HepG2 (cell line): ENCODE data around the gene PLIN3. TPM values are rescaled to one million over a fixed set of nuclear protein-coding genes. Genes with fewer than 3 reads are reported as not detected.

Source experiments
- CBX2 ChIP-seq, 2 experiments: fragments of 200-600 bp in 1 of 2; sonication (generic); formaldehyde crosslinking in 1 of 2; IDR thresholded peaks; 2 replicates each; pipeline versions ENCODE4 v1.7.0 to v1.8.1; 2018 to 2022; ENCODE audit warnings: low read depth in 2 of 2, low read length in 1 of 2, mild to moderate bottlenecking in 1 of 2, missing genetic modification reagents in 1 of 2
- FOXA1 ChIP-seq, 2 experiments: fragments of 450-650 bp in 1 of 2; sonication (generic) in 1 of 2; formaldehyde crosslinking in 1 of 2; IDR thresholded peaks; 2 replicates each; pipeline versions ENCODE4 v1.4.0 to v1.6.1; 2016 to 2020; ENCODE audit warnings: missing genetic modification reagents in 1 of 2
- IRX3 ChIP-seq: sonication (generic); formaldehyde crosslinking; IDR thresholded peaks from 2 replicates; pipeline ENCODE4 v1.8.1; 2023; ENCODE audit warnings: mild to moderate bottlenecking, low read depth, missing genetic modification reagents, borderline replicate concordance
- KLF11 ChIP-seq: IDR thresholded peaks from 2 replicates; pipeline ENCODE4 v1.6.1; 2016; ENCODE audit warnings: missing compliant biosample characterization
- KLF15 ChIP-seq: sonication (generic); formaldehyde crosslinking; IDR thresholded peaks from 2 replicates; pipeline ENCODE4 v1.8.1; 2023; ENCODE audit warnings: borderline replicate concordance, mild to moderate bottlenecking, inconsistent platforms, missing genetic modification reagents, mixed read lengths
- POLR2G ChIP-seq: fragments of 200-400 bp; formaldehyde crosslinking; IDR thresholded peaks from 2 replicates; pipeline ENCODE4 v1.6.1; 2018; ENCODE audit warnings: mild to moderate bottlenecking, low read depth, low read length, moderate library complexity
- REPIN1 ChIP-seq: sonication (generic); formaldehyde crosslinking; IDR thresholded peaks from 2 replicates; pipeline ENCODE4 v1.8.0; 2022; ENCODE audit warnings: missing genetic modification reagents, low read depth, mild to moderate bottlenecking, borderline replicate concordance
- SNAPC2 ChIP-seq: sonication (generic); formaldehyde crosslinking; IDR thresholded peaks from 2 replicates; pipeline ENCODE4 v1.8.1; 2022; ENCODE audit warnings: mild to moderate bottlenecking, missing genetic modification reagents
- ZBTB49 ChIP-seq: sonication (generic); formaldehyde crosslinking; IDR thresholded peaks from 2 replicates; pipeline ENCODE4 v1.4.0; 2020; ENCODE audit warnings: missing genetic modification reagents, borderline replicate concordance
- ZC3H4 ChIP-seq: sonication (generic); formaldehyde crosslinking; IDR thresholded peaks from 2 replicates; pipeline ENCODE4 v1.4.0; 2020; ENCODE audit warnings: missing genetic modification reagents, borderline replicate concordance
- ZNF138 ChIP-seq: sonication (generic); formaldehyde crosslinking; IDR thresholded peaks from 2 replicates; pipeline ENCODE4 v1.5.0; 2020; ENCODE audit warnings: mild to moderate bottlenecking, low read depth, missing genetic modification reagents
- ZNF407 ChIP-seq: sonication (generic); formaldehyde crosslinking; IDR thresholded peaks from one replicate; pipeline ENCODE4 v1.5.1; 2020; ENCODE audit warnings: mild to moderate bottlenecking, missing genetic modification reagents; ENCODE audit errors: not compliant biosample characterization
- ZNF607 ChIP-seq: sonication (generic); formaldehyde crosslinking; IDR thresholded peaks from 2 replicates; pipeline ENCODE4 v1.5.1; 2020; ENCODE audit warnings: missing genetic modification reagents, mild to moderate bottlenecking, borderline replicate concordance
- ZNF746 ChIP-seq: sonication (generic); formaldehyde crosslinking; IDR thresholded peaks from 2 replicates; pipeline ENCODE4 v1.8.0; 2022; ENCODE audit warnings: mild to moderate bottlenecking, missing genetic modification reagents
- ZSCAN20 ChIP-seq: sonication (generic); formaldehyde crosslinking; IDR thresholded peaks from 2 replicates; pipeline ENCODE4 v1.4.0; 2020; ENCODE audit warnings: missing genetic modification reagents, mild to moderate bottlenecking, borderline replicate concordance
- ZSCAN5A ChIP-seq: sonication (generic); formaldehyde crosslinking; IDR thresholded peaks from 2 replicates; pipeline ENCODE4 v1.8.0; 2022; ENCODE audit warnings: mild to moderate bottlenecking, missing genetic modification reagents, borderline replicate concordance
- polyA plus RNA-seq, 8 experiments: library from polyadenylated mRNA; depleted of rRNA in 3 of 8; stranded (reverse) in 7 of 8; unstranded in 1 of 8; fragments of >200 nt; fragmentation: Illumina TruSeq in 4 of 8; extraction: Trizol in 4 of 8; gene quantifications; 2 replicates each; pipeline versions ENCODE4 v1.2.1 to v1.2.3, GENCODE V29; 2011 to 2016; ENCODE audit warnings: low read depth in 4 of 8, missing spikeins in 1 of 8, mixed read lengths in 1 of 8; ENCODE audit not compliant: insufficient read depth in 1 of 8
- total RNA-seq, 5 experiments: library from RNA; depleted of rRNA; stranded (reverse); fragments of >200 nt; fragmentation: Illumina TruSeq; extraction: Trizol; gene quantifications; 2 replicates each; pipeline ENCODE4 v1.2.3, GENCODE V29; 2016; ENCODE audit warnings: low read depth in 1 of 5

PLIN3 gene
- total and polyA plus RNA-seq, 2 of the 13 experiments (the other 11 are each of a cell fraction or from before 2014, with no cell fraction given) = 49.3 to 57.9 TPM

GRCh38 chr19:4867534-4868285, at the start of gene PLIN3 (continued):
- TF ChIP-seq KLF15 (no peak; the same call in 1 of the 2 replicates), IRX3 (CRISPR knock-in tag) (no peak), ZSCAN5A (0 out of 2 replicates have a peak, but pooled peaks have one; percentile 32), CBX2 (IDR thresholded peaks at IDR 0.05; ENCODE audit: low read depth, low read length) (no peak), CBX2 (CRISPR knock-in tag; IDR thresholded peaks at IDR 0.05; ENCODE audit: low read depth) (no peak), ZNF138 (CRISPR knock-in tag) (no peak), POLR2G (peak; percentile 80), ZBTB49 (CRISPR knock-in tag) (no peak), ZNF607 (CRISPR knock-in tag) (no peak), ZSCAN20 (CRISPR knock-in tag) (no peak), ZNF746 (peak; percentile 81), KLF11 (no peak), SNAPC2 (CRISPR knock-in tag) (0 out of 2 replicates have a peak, but pooled peaks have one; percentile 37), ZC3H4 (CRISPR knock-in tag) (no peak), ZNF407 (CRISPR knock-in tag) (peak; percentile 23), FOXA1 (IDR thresholded peaks at IDR 0.05) (peak; percentile 76), FOXA1 (CRISPR knock-in tag; IDR thresholded peaks at IDR 0.05) (peak; percentile 67), REPIN1 (no peak)
